HG03565 (cell line): ENCODE measurements around the gene IQGAP2.
"Not testable (repeated sequence)": the region's sequence is repeated elsewhere in the genome, so short reads cannot be mapped to it uniquely, and the experiment has no call there.

ENCODE experiments used
- ATAC-seq: cut with Tn5 transposase; IDR thresholded peaks from one replicate; pipeline ENCODE4 v1.9.1; 2021; ENCODE audit warnings: mild to moderate bottlenecking, moderate library complexity; ENCODE audit not compliant: unreplicated experiment

IQGAP2 gene

GRCh38 chr5:76495870-76496269, 92.8 kb downstream of the IQGAP2 start:
- ATAC-seq, result no peak

- no peak for ATAC-seq
Measured at GRCh38 chr5:76497065-76497460, 94.0 kb downstream of the IQGAP2 start.

GRCh38 chr5:76497986-76498717, 95.1 kb downstream of the IQGAP2 start:
- ATAC-seq, result no peak

- no peak for ATAC-seq
Measured at GRCh38 chr5:76499507-76500161, 96.5 kb downstream of the IQGAP2 start.

- ATAC-seq, result no peak
Measured at GRCh38 chr5:76500633-76501393, 97.7 kb downstream of the IQGAP2 start.

- ATAC-seq, result no peak
Measured at GRCh38 chr5:76503929-76504328, 100.8 kb downstream of the IQGAP2 start.

GRCh38 chr5:76504901-76505564, 101.9 kb downstream of the IQGAP2 start:
- no peak for ATAC-seq

GRCh38 chr5:76513476-76513875, 110.4 kb downstream of the IQGAP2 start:
- no peak for ATAC-seq

- no peak for ATAC-seq
Measured at GRCh38 chr5:76514292-76514691, 111.2 kb downstream of the IQGAP2 start.

- no peak for ATAC-seq
Measured at GRCh38 chr5:76514713-76515112, 111.6 kb downstream of the IQGAP2 start.

GRCh38 chr5:76517334-76517733, 114.2 kb downstream of the IQGAP2 start:
- ATAC-seq, result no peak

- ATAC-seq, result not testable (repeated sequence)
Measured at GRCh38 chr5:76518246-76518645, 115.2 kb downstream of the IQGAP2 start.

- peak; percentile 56 for ATAC-seq
Measured at GRCh38 chr5:76521240-76521758, 118.2 kb downstream of the IQGAP2 start.

GRCh38 chr5:76522103-76522935, 119.2 kb downstream of the IQGAP2 start:
- ATAC-seq, result no peak

- no peak for ATAC-seq
Measured at GRCh38 chr5:76524101-76524835, 121.2 kb downstream of the IQGAP2 start.

- no peak for ATAC-seq
Measured at GRCh38 chr5:76524868-76525267, 121.8 kb downstream of the IQGAP2 start.

- ATAC-seq, result no peak
Measured at GRCh38 chr5:76525956-76526355, 122.9 kb downstream of the IQGAP2 start.

- ATAC-seq, result no peak
Measured at GRCh38 chr5:76526950-76527583, 124.0 kb downstream of the IQGAP2 start.

GRCh38 chr5:76527685-76528161, 124.6 kb downstream of the IQGAP2 start:
- ATAC-seq, result no peak
